ENCODE data around the gene TGFBR2. TPM values are rescaled to one million over a fixed set of nuclear protein-coding genes. Genes with fewer than 3 reads are reported as not detected.
"Not testable (repeated sequence)": the region's sequence is repeated elsewhere in the genome, so short reads cannot be mapped to it uniquely, and the experiment has no call there.

Gene TGFBR2
- polyA plus RNA-seq, 1 experiment = 61.0 TPM

GRCh38 chr3:30667280-30667651 lies 60.9 kb downstream of the TGFBR2 start:
- ChIA-PET CTCF (interaction anchor here (1.3 kb wide), 1 partner anchor 12 kb away, joined by 4 read pairs; no protein-coding TSS in a partner anchor), POLR2A (no interaction called here)
- peaks cover 8% of the 10 kb centered on the region for H3K36me3 ChIP-seq (ENCODE audit: control insufficient read depth, insufficient read depth, low read length)
- TF ChIP-seq CTCF (IDR thresholded peaks at IDR 0.05; ENCODE audit: insufficient read depth, low read depth, low read length) = no peak
- no peak overlapping the region for H3K4me3 ChIP-seq (ENCODE audit: low read depth, low read length)
- no peak for DNase-seq (ENCODE audit: low read depth)
- no peaks in the 10 kb centered on the region for H3K27me3 ChIP-seq (ENCODE audit: control insufficient read depth, insufficient read depth, low read length)

GRCh38 chr3:30668051-30668609 lies 61.7 kb downstream of the TGFBR2 start:
- no peak for DNase-seq (ENCODE audit: low read depth)
- CTCF ChIA-PET = interaction anchor here (1.0 to 1.3 kb wide), 2 partner anchors 11 kb away, joined by 3 to 4 read pairs; no protein-coding TSS in a partner anchor
- H3K27me3 ChIP-seq (ENCODE audit: control insufficient read depth, insufficient read depth, low read length) = no peaks in the 10 kb centered on the region
- peaks cover 10% of the 10 kb centered on the region for H3K36me3 ChIP-seq (ENCODE audit: control insufficient read depth, insufficient read depth, low read length)
- POLR2A ChIA-PET = no interaction called here
- TF ChIP-seq CTCF (IDR thresholded peaks at IDR 0.05; ENCODE audit: insufficient read depth, low read depth, low read length) = no peak
- no peak overlapping the region for H3K4me3 ChIP-seq (ENCODE audit: low read depth, low read length)

- CTCF ChIA-PET = interaction anchor here (0.7 to 1.0 kb wide), 4 partner anchors 10 to 627 kb away, joined by 3 to 4 read pairs (median 3); no protein-coding TSS in a partner anchor
- POLR2A ChIA-PET; H3K27me3 ChIP-seq (ENCODE audit: control insufficient read depth, insufficient read depth, low read length); H3K4me3 ChIP-seq (ENCODE audit: low read depth, low read length); DNase-seq (ENCODE audit: low read depth): not testable (repeated sequence)
- H3K36me3 ChIP-seq (ENCODE audit: control insufficient read depth, insufficient read depth, low read length) = peaks cover 11% of the 10 kb centered on the region
These were observed 63.0 kb downstream of the TGFBR2 start for GRCh38 chr3:30669360-30669934.

- peaks cover 15% of the 10 kb centered on the region for H3K36me3 ChIP-seq (ENCODE audit: control insufficient read depth, insufficient read depth, low read length)
- ChIA-PET POLR2A (no interaction called here), CTCF (no interaction called here)
- no peak for DNase-seq (ENCODE audit: low read depth)
- no peak for TF ChIP-seq CTCF (IDR thresholded peaks at IDR 0.05; ENCODE audit: insufficient read depth, low read depth, low read length)
- no peak overlapping the region for H3K4me3 ChIP-seq (ENCODE audit: low read depth, low read length)
- no peaks in the 10 kb centered on the region for H3K27me3 ChIP-seq (ENCODE audit: control insufficient read depth, insufficient read depth, low read length)
These were observed 63.9 kb downstream of the TGFBR2 start for GRCh38 chr3:30670292-30670691.

- TF ChIP-seq CTCF (IDR thresholded peaks at IDR 0.05; ENCODE audit: insufficient read depth, low read depth, low read length) = no peak
- DNase-seq (ENCODE audit: low read depth) = no peak
- peaks cover 15% of the 10 kb centered on the region for H3K36me3 ChIP-seq (ENCODE audit: control insufficient read depth, insufficient read depth, low read length)
- H3K27me3 ChIP-seq (ENCODE audit: control insufficient read depth, insufficient read depth, low read length) = no peaks in the 10 kb centered on the region
- no peak overlapping the region for H3K4me3 ChIP-seq (ENCODE audit: low read depth, low read length)
- ChIA-PET POLR2A (no interaction called here), CTCF (no interaction called here)
These were observed 65.3 kb downstream of the TGFBR2 start for GRCh38 chr3:30671527-30672286.

Measured in BJ (cell line).